Measurements from ENCODE around the gene KATNBL1. TPM values are rescaled to one million over a fixed set of nuclear protein-coding genes. Genes with fewer than 3 reads are reported as not detected.

The KATNBL1 gene
- total RNA-seq, 4 donors from 2014 or later = 28.6 to 60.7 (median 40.0) TPM

GRCh38 chr15:34109797-34110663 lies 99.9 kb downstream of the KATNBL1 start:
- Histone ChIP-seq H3K4me1 (no peaks in the 10 kb centered on the region), H3K36me3 (no peaks in the 10 kb centered on the region), H3K27me3 (peaks cover 15% of the 10 kb centered on the region), H3K4me3 (no peak overlapping the region), H3K27ac (no peak overlapping the region), H3K9me3 (no peaks in the 10 kb centered on the region)
- TF ChIP-seq CTCF (IDR thresholded peaks at IDR 0.05) (peak in 3 of 4 experiments; percentile 13 to 40 (median 32)), POLR2A (IDR thresholded peaks at IDR 0.05) (no peak)
- no peak for ATAC-seq
- WGBS, 2 donors (ENCODE audit: low coverage in 1 of 2) = 66 to 72% methylated on average over 5 of the region's 5 CpGs

- TF ChIP-seq EP300 (IDR thresholded peaks at IDR 0.05) = no peak
- no peak for TF ChIP-seq CTCF (IDR thresholded peaks at IDR 0.05)
- no peak overlapping the region for H3K27ac ChIP-seq
- WGBS, 2 donors (ENCODE audit: low coverage in 1 of 2) = 89 to 90% methylated on average over 2 of the region's 2 CpGs
- H3K36me3 ChIP-seq = no peaks in the 10 kb centered on the region
- no peak for ATAC-seq
- no peak overlapping the region for H3K4me3 ChIP-seq
- H3K9me3 ChIP-seq = no peaks in the 10 kb centered on the region
- no peaks in the 10 kb centered on the region for H3K27me3 ChIP-seq
- peaks cover 0 to 9% (median 0%) of the 10 kb centered on the region in 3 donors for H3K4me1 ChIP-seq
These were observed 102.6 kb downstream of the KATNBL1 start for GRCh38 chr15:34107315-34107714.

- Histone ChIP-seq H3K36me3 (no peaks in the 10 kb centered on the region), H3K9me3 (no peaks in the 10 kb centered on the region), H3K4me3 (no peak overlapping the region), H3K27ac (no peak overlapping the region), H3K4me1 (peaks cover 0 to 9% (median 0%) of the 10 kb centered on the region in 3 donors), H3K27me3 (no peaks in the 10 kb centered on the region)
- TF ChIP-seq POLR2A (IDR thresholded peaks at IDR 0.05) (no peak), CTCF (IDR thresholded peaks at IDR 0.05) (no peak), EP300 (IDR thresholded peaks at IDR 0.05) (no peak), POLR2AphosphoS5 (IDR thresholded peaks at IDR 0.05) (no peak)
- 86% methylated on average over 1 of the region's 1 CpG; no CpG with 5 or more reads in 1 of the 2 donors for WGBS, 2 donors (ENCODE audit: low coverage in 1 of 2)
- no peak for ATAC-seq
These were observed 103.5 kb downstream of the KATNBL1 start for GRCh38 chr15:34106423-34106822.

GRCh38 chr15:34102175-34102925 lies 107.5 kb downstream of the KATNBL1 start:
- Histone ChIP-seq H3K4me3 (peak overlapping the region; percentile 88 to 90), H3K27ac (peak overlapping the region; percentile 66 to 91 (median 88)), H3K27me3 (no peaks in the 10 kb centered on the region), H3K4me1 (peaks cover 0 to 46% (median 9%) of the 10 kb centered on the region in 3 donors), H3K9me3 (no peaks in the 10 kb centered on the region), H3K36me3 (no peaks in the 10 kb centered on the region)
- peak; percentile 50 for ATAC-seq
- WGBS, 2 donors (ENCODE audit: low coverage in 1 of 2) = 22 to 27% methylated on average over 27 of the region's 29 CpGs
- TF ChIP-seq POLR2A (IDR thresholded peaks at IDR 0.05) = no peak
- TF ChIP-seq POLR2AphosphoS5 (IDR thresholded peaks at IDR 0.05) = no peak
- TF ChIP-seq EP300 (IDR thresholded peaks at IDR 0.05) = no peak
- no peak for TF ChIP-seq CTCF (IDR thresholded peaks at IDR 0.05)
